Psoas muscle (tissue), 8 donors: ENCODE data around the gene KIF6. TPM values are rescaled to one million over a fixed set of nuclear protein-coding genes. Genes with fewer than 3 reads are reported as not detected.

ENCODE experiments used
- ATAC-seq, 4 donors: fragments of 200-7000 bp; cut with Tn5 transposase; one replicate each; pipeline ENCODE4 v1.9.1; 2020; ENCODE audit warnings: moderate library complexity in 3 of 4, mild to moderate bottlenecking in 2 of 4
- DNase-seq, 2 donors: peaks; one replicate each; pipeline ENCODE4 v3.0.0-alpha.2; 2020
- H3K27ac ChIP-seq: fragments of 200-600 bp; one replicate; pipeline ENCODE4 v1.8.0; 2022
- H3K27me3 ChIP-seq, 3 donors: fragments of 200-600 bp in 1 of 3; one replicate each; pipeline versions ENCODE4 v1.6.1 to v1.8.0; 2013 to 2022; ENCODE audit warnings: low read length in 2 of 3, mild to moderate bottlenecking in 2 of 3, moderate library complexity in 1 of 3; ENCODE audit not compliant: insufficient read depth in 3 of 3
- H3K36me3 ChIP-seq, 2 donors: fragments of 200-600 bp in 1 of 2; one replicate each; pipeline versions ENCODE4 v1.6.1 to v1.8.0; 2013 to 2022; ENCODE audit warnings: low read depth in 1 of 2, mild to moderate bottlenecking in 1 of 2, moderate library complexity in 1 of 2; ENCODE audit not compliant: insufficient read depth in 1 of 2
- H3K4me1 ChIP-seq: fragments of 200-600 bp; one replicate; pipeline ENCODE4 v1.8.0; 2022
- H3K4me3 ChIP-seq: fragments of 200-600 bp; one replicate; pipeline ENCODE4 v1.8.0; 2022; ENCODE audit warnings: mild to moderate bottlenecking
- H3K9me3 ChIP-seq: fragments of 200-600 bp; one replicate; pipeline ENCODE4 v1.8.0; 2022
- WGBS, 3 donors: extraction: QIAGEN DNeasy Blood & Tissue Kit; methylation state at CpG; one replicate each; pipeline versions ENCODE4 v1.1.6 to v1.1.7; 2013; 5-methylcytosine and 5-hydroxymethylcytosine counted together
- intact Hi-C, 2 donors: fragments of 100-400 bp; cut with DNase I; formaldehyde crosslinking; loops; one replicate each; pipeline versions ENCODE4 v1.11.0 to v1.14.2; 2022
- polyA plus RNA-seq, 3 donors: library from polyadenylated mRNA; stranded (reverse); fragments of 200-250 nt; gene quantifications; one replicate each; pipeline ENCODE4 v1.2.3, GENCODE V29; 2013
- total RNA-seq, 4 donors: library from RNA; stranded (reverse); fragmentation: NEBNext Ultra II Directional in 2 of 4; extraction: Animal tissue kit (Norgen Biotek cat#: 25700) in 2 of 4; gene quantifications; one replicate each; pipeline versions ENCODE4 v1.2.1 to v1.2.4, GENCODE V29; 2021 to 2023
- TF ChIP-seq, protein P1 (sequence below): fragments of 200-600 bp; IDR thresholded peaks from one replicate; pipeline ENCODE4 v1.8.0; 2022; ENCODE audit warnings: antibody characterized with exemption
- donor health status: healthy with polysubstance abuse.
- donor health status: DM: no; HTN: no; CAD: no; lungs with moderate emphysema.
- donor health status: Bipolar disorder and iron deficiency.
- donor health status: healthy.
- donor health status: DM: yes; HTN: yes; CAD: no.
- donor health status: DM: no; HTN: no; CAD: no.
- donor health status: DM: no; HTN: no; CAD: no.
- donor health status: DM: yes; HTN: yes; CAD: no.

Gene KIF6
- total and polyA plus RNA-seq, 7 donors, result 0.03 to 0.17 (median 0.09) TPM; not detected in 2

DNA sequence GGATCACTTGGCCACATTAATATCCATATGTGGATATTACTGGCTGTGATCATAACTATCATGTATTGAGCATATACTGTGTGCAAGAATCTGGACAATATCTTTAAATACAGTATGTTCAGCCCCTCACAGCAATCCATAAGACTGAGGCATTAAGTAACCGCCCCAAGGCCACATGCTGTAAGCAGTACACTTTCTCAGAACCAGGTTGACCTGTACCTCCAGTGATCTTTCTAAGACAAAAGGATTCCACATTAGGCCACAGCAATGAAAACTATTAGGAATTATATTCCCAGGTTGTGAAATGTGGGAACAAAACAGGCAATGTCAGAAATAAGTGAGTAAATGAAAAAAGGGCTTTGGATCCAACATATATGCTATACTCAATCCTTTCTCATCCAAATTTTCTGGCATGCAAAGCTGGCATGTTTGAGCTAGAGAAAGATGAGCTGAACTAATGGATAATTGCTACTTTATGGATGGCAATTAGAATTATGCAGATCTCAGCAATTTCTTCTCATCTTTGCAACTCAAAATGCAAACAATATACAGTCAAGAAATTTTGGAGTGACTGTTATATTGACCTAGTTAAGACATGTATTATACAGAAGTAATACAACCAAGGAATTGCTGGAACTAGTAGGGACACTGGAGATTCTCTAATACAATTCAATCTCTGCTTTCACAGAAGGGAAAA lies 86.9 kb downstream of the KIF6 start:
- ATAC-seq, result no peak
- no peak overlapping the region for H3K4me3 ChIP-seq
- TF ChIP-seq, protein P1, sequence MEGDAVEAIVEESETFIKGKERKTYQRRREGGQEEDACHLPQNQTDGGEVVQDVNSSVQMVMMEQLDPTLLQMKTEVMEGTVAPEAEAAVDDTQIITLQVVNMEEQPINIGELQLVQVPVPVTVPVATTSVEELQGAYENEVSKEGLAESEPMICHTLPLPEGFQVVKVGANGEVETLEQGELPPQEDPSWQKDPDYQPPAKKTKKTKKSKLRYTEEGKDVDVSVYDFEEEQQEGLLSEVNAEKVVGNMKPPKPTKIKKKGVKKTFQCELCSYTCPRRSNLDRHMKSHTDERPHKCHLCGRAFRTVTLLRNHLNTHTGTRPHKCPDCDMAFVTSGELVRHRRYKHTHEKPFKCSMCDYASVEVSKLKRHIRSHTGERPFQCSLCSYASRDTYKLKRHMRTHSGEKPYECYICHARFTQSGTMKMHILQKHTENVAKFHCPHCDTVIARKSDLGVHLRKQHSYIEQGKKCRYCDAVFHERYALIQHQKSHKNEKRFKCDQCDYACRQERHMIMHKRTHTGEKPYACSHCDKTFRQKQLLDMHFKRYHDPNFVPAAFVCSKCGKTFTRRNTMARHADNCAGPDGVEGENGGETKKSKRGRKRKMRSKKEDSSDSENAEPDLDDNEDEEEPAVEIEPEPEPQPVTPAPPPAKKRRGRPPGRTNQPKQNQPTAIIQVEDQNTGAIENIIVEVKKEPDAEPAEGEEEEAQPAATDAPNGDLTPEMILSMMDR, result no peak
- no peaks in the 10 kb centered on the region for H3K27me3 ChIP-seq
- intact Hi-C loops, result no loop called here
- no peaks in the 10 kb centered on the region for H3K9me3 ChIP-seq
- no peaks in the 10 kb centered on the region for H3K4me1 ChIP-seq
- 95 to 96% (median 96%) methylated on average over 1 of the region's 1 CpG for WGBS, 3 donors
- DNase-seq, result no peak
- H3K36me3 ChIP-seq, result no peaks in the 10 kb centered on the region
- H3K27ac ChIP-seq, result no peak overlapping the region

DNA sequence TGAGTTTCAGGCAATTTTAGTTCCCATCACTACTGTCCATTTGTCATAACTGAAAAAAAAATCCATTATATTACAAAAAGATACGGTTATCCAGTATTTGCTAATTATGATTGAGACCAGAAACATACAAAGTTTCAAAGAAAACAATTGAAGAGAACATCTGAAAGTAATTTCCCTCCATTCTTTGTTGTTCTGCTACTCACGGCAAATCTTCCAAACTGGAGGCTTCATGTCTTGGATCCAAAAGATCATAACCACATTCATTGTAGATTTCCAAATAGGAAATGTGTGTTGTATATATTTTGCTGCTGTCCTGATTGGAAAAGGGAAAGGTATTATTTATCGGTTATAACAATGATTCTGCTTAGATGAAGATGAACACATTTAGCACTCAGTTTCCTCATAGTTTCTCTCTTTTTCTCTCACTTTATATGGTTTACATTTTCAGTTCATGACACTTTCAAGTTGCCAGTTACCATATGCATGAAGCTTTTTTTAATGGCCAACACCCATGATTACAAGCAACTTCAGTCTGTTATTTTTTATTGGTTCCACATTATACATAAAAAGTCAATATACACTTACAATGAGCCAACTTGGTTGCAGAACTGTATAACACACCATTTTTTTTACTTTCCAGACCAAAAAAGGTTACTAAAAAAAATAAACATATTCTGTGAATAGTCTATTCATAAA lies 90.4 kb downstream of the KIF6 start:
- WGBS, 3 donors, result 70 to 82% (median 81%) methylated on average over 3 of the region's 3 CpGs
- H3K9me3 ChIP-seq, result no peaks in the 10 kb centered on the region
- no peaks in the 10 kb centered on the region for H3K36me3 ChIP-seq
- no peak for DNase-seq
- H3K4me1 ChIP-seq, result no peaks in the 10 kb centered on the region
- no peak overlapping the region for H3K4me3 ChIP-seq
- TF ChIP-seq, protein P1, result no peak
- no peak overlapping the region for H3K27ac ChIP-seq
- intact Hi-C loops, result no loop called here
- no peaks in the 10 kb centered on the region for H3K27me3 ChIP-seq
- ATAC-seq, result no peak

DNA sequence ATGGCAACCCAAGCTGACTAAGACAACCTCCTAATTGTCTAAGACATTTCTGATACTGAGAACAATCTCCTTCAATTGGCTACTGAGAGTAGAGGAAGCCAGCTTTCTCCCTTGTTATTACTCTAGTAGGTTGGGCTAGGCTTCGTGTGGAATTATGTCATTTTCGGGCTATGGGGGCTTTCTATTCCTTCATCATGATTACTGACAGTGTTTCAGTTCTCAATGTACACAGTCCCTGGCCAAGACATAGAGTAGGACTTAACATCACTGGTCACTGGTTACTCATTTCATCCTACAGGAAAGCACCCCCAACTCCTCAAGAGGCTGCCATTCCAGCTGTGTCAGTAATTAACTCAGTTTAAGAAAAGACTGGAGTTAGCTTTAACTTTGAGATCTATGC lies 100.0 kb downstream of the KIF6 start:
- ATAC-seq (no peak), DNase-seq (no peak)
- TF ChIP-seq, protein P1, result no peak
- Histone ChIP-seq H3K27me3 (no peaks in the 10 kb centered on the region), H3K4me1 (no peaks in the 10 kb centered on the region), H3K36me3 (no peaks in the 10 kb centered on the region), H3K27ac (no peak overlapping the region), H3K4me3 (no peak overlapping the region), H3K9me3 (no peaks in the 10 kb centered on the region)
- intact Hi-C loops, result no loop called here
- 87 to 95% (median 92%) methylated on average over 2 of the region's 2 CpGs for WGBS, 3 donors

DNA sequence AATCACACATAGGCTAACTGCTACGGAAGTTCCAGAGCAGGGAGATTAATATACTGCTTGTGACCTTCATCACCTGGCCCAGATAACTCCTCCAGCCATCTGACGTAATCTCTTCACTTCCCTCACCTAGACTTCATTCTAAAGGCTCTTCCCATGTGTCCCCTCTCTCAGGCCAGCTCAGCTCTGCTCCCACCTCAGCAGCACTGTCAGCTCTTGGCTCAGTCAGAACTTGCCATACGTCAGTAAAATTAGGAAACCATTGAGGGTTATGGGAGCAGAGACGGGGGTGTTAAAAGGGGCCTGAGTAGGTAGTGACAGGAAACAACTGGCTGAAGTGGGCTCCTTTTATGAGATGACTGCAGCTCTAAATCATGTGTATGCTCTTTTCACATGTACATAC lies 101.5 kb downstream of the KIF6 start:
- H3K9me3 ChIP-seq, result no peaks in the 10 kb centered on the region
- intact Hi-C loops, result no loop called here
- no peak overlapping the region for H3K4me3 ChIP-seq
- H3K27me3 ChIP-seq, result no peaks in the 10 kb centered on the region
- no peaks in the 10 kb centered on the region for H3K4me1 ChIP-seq
- no peak for ATAC-seq
- no peak overlapping the region for H3K27ac ChIP-seq
- H3K36me3 ChIP-seq, result no peaks in the 10 kb centered on the region
- no peak for DNase-seq
- TF ChIP-seq, protein P1, result no peak
- 71 to 78% (median 78%) methylated on average over 4 of the region's 4 CpGs for WGBS, 3 donors
